GM12801 (cell line): ENCODE results near the gene LSP1.

Source experiments
- TF ChIP-seq, protein P1 (sequence below): IDR thresholded peaks from one replicate; pipeline ENCODE4 v1.5.1; 2011; ENCODE audit warnings: control low read depth; ENCODE audit not compliant: insufficient read length; ENCODE audit errors: extremely low read depth

Gene LSP1

GRCh38 chr11:1899090-1899489 lies 46.2 kb downstream of the LSP1 start:
- TF ChIP-seq, protein P1, sequence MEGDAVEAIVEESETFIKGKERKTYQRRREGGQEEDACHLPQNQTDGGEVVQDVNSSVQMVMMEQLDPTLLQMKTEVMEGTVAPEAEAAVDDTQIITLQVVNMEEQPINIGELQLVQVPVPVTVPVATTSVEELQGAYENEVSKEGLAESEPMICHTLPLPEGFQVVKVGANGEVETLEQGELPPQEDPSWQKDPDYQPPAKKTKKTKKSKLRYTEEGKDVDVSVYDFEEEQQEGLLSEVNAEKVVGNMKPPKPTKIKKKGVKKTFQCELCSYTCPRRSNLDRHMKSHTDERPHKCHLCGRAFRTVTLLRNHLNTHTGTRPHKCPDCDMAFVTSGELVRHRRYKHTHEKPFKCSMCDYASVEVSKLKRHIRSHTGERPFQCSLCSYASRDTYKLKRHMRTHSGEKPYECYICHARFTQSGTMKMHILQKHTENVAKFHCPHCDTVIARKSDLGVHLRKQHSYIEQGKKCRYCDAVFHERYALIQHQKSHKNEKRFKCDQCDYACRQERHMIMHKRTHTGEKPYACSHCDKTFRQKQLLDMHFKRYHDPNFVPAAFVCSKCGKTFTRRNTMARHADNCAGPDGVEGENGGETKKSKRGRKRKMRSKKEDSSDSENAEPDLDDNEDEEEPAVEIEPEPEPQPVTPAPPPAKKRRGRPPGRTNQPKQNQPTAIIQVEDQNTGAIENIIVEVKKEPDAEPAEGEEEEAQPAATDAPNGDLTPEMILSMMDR, result no peak

- TF ChIP-seq, protein P1, result no peak
Observed at GRCh38 chr11:1899686-1900085, 46.8 kb downstream of the LSP1 start.

GRCh38 chr11:1906181-1906580 lies 53.3 kb downstream of the LSP1 start:
- TF ChIP-seq, protein P1, result no peak

DNA sequence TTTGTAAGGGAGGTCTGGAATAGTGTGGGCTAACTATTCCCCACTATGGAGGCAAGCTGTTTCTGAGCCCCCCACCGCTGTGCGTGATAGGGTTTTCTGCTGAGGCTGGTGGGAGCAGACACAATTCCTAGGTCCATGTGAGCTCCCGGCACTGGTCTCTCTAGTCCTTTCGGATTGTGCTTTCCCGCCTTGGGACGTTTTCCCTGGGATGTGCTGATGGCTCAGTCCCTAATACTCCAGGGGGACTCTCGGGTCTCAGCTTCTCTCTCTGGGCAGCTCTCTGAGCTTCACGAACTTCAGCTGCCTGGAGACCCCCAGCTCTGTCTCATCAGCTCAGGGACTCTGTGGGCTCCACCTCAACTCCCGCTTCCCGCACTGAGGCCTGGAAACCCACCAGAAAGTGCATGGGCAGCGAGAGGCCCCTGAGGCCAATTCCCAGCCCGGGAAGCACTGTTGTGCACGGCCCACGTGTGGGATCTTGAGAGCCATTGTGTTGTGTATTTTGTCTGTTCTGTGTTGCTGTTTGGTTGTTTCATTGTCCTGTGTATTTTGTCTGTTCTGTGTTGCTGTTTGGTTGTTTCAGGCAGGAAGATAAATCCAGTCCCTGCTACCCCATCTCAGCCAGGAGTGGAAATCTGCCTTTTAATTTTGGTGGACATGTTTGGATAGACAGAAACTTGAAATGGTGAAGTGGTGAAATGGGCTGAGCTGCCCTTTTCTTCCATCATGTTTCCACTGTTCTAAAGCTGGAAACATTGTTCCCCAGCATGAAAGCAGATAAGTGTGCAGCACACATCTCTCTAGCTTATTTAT lies 53.9 kb downstream of the LSP1 start:
- TF ChIP-seq, protein P1, result no peak

DNA sequence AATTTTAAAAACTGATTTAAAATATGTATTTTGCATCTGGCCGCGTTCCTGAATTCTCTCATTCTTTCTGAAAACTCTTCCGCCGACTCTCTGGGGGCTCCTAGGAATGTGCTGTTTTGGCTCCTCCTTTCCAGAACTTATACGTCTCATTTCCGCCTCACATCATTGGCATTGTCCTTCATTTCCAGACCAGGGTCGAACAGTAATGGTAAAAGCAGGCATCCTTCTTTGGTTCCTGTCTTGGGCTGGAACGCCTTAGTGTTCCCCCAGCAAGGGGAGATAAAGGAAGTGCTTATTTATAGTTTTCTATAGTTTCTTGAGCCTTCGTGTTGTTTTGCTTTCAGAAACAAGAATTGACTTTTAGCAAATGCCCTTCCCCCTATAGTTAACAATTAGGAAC lies 55.7 kb downstream of the LSP1 start:
- TF ChIP-seq, protein P1, result no peak

DNA sequence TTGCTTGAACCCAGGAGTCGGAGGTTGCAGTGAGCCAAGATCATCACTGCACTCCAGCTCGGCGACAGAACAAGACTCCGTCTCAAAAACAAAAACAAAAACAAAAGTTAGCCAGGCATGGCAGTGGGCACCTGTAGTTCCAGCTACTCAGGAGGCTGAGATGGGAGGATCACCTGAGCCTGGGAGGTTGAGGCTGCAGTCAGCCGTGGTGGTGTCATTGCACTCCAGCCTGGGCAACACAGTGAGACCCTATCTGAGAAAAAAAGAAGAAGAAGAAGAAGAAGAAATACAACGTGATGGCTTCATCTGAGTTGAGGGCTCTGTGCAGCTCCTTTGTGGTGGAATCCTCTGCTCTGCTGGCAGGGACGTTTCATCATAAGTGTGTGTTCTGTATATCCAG lies 56.6 kb downstream of the LSP1 start:
- TF ChIP-seq, protein P1, result no peak

DNA sequence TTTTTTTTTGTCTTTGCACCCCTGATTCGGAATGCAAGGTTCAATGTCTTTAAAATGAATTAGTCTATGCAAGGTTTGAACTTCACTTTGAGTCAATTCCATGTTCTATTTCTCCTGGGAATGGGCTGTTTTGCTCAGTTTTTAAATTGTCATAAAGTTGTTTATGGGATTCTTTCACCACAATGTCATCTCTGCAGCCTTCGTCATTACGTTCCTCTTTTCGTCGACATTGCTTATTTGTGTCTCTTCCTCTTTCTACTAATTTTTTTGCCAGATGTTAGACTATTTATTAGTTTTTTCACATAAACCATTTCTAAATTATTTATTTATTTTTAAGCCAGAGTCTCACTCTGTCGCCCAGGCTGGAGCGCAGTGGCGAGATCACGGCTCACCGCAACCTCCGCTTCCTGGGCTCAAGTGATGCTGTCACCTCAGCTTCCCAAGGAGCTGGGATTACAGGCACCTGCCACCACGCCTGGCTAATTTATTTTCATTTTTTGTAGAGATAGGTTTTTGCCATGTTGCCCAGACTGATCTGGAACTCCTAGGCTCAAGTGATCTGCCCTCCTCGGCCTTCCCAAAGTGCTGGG lies 59.5 kb downstream of the LSP1 start:
- TF ChIP-seq, protein P1, result no peak
